ENCODE measurements around the gene TRIM43.
"Not testable (repeated sequence)": the region's sequence is repeated elsewhere in the genome, so short reads cannot be mapped to it uniquely, and the experiment has no call there.

DNA sequence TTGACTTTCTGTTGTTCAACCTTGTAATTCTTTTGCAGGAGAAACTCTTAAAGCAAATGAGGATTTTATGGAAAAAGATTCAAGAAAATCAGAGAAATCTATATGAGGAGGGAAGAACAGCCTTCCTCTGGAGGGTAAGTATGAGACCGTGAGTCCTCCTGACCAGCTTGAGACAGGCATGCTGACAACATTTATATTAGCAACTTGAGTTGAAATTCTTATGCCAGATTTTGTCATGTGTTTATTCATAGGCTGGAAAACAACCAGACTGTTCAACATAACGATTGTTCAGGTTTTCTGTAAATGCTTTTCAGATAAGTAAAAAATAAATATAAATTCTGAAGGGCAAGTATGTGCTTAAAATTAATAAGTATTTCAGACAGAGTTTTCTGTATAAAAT is 3.2 kb downstream of the TRIM43 start:
- TF ChIP-seq, protein P1, sequence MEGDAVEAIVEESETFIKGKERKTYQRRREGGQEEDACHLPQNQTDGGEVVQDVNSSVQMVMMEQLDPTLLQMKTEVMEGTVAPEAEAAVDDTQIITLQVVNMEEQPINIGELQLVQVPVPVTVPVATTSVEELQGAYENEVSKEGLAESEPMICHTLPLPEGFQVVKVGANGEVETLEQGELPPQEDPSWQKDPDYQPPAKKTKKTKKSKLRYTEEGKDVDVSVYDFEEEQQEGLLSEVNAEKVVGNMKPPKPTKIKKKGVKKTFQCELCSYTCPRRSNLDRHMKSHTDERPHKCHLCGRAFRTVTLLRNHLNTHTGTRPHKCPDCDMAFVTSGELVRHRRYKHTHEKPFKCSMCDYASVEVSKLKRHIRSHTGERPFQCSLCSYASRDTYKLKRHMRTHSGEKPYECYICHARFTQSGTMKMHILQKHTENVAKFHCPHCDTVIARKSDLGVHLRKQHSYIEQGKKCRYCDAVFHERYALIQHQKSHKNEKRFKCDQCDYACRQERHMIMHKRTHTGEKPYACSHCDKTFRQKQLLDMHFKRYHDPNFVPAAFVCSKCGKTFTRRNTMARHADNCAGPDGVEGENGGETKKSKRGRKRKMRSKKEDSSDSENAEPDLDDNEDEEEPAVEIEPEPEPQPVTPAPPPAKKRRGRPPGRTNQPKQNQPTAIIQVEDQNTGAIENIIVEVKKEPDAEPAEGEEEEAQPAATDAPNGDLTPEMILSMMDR (IDR thresholded peaks at IDR 0.05; ENCODE audit: low read depth, low read length): not testable (repeated sequence)
- not testable (repeated sequence) for TF ChIP-seq POLR2A (IDR thresholded peaks at IDR 0.05; ENCODE audit: extremely low read depth, insufficient read length); MYC (IDR thresholded peaks at IDR 0.05; ENCODE audit: low read depth, low read length)
- TF ChIP-seq, protein P2, sequence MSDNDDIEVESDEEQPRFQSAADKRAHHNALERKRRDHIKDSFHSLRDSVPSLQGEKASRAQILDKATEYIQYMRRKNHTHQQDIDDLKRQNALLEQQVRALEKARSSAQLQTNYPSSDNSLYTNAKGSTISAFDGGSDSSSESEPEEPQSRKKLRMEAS (IDR thresholded peaks at IDR 0.05; ENCODE audit: low read depth, low read length): not testable (repeated sequence)

Data from NB4 (cell line).